ENCODE results near the gene TBC1D14. TPM values are rescaled to one million over a fixed set of nuclear protein-coding genes. Genes with fewer than 3 reads are reported as not detected.

Gene TBC1D14
- total RNA-seq, 4 donors from 2014 or later: 39.8 to 47.0 (median 46.0) TPM

- DNase-seq: no peak
- Histone ChIP-seq H3K36me3 (peaks cover 29 to 40% of the 10 kb centered on the region in 2 donors), H3K9me3 (no peaks in the 10 kb centered on the region), H3K27me3 (no peaks in the 10 kb centered on the region), H3K4me3 (replicated peaks in 1 of 3) (no peak overlapping the region), H3K27ac (no peak overlapping the region), H3K4me1 (peaks cover 10 to 18% of the 10 kb centered on the region in 2 donors)
- TF ChIP-seq POLR2A (IDR thresholded peaks at IDR 0.05): no peak
- TF ChIP-seq CTCF (IDR thresholded peaks at IDR 0.05): no peak
- intact Hi-C loops (cut with DNase I): no loop called here
- 87 to 93% methylated on average over 5 to 10 of the region's 10 CpGs for WGBS, 2 donors
Measured at GRCh38 chr4:7055990-7056325, 146.3 kb downstream of the TBC1D14 start.

- 92% methylated on average over 3 of the region's 3 CpGs for WGBS, 2 donors
- Histone ChIP-seq H3K36me3 (peaks cover 51 to 60% of the 10 kb centered on the region in 2 donors), H3K4me3 (replicated peaks in 1 of 3) (no peak overlapping the region), H3K9me3 (no peaks in the 10 kb centered on the region), H3K27ac (no peak overlapping the region), H3K4me1 (no peaks in the 10 kb centered on the region), H3K27me3 (no peaks in the 10 kb centered on the region)
- intact Hi-C loops (cut with DNase I): no loop called here
- DNase-seq: no peak
- TF ChIP-seq CTCF (IDR thresholded peaks at IDR 0.05) (no peak), POLR2A (IDR thresholded peaks at IDR 0.05) (no peak)
Measured at GRCh38 chr4:7058792-7059191, 149.2 kb downstream of the TBC1D14 start.

- Histone ChIP-seq H3K4me1 (no peaks in the 10 kb centered on the region), H3K27ac (no peak overlapping the region), H3K9me3 (no peaks in the 10 kb centered on the region), H3K36me3 (peaks cover 49 to 54% of the 10 kb centered on the region in 2 donors), H3K27me3 (no peaks in the 10 kb centered on the region), H3K4me3 (replicated peaks in 1 of 3) (no peak overlapping the region)
- no peak for DNase-seq
- 92 to 95% methylated on average over 11 of the region's 11 CpGs for WGBS, 2 donors
- intact Hi-C loops (cut with DNase I): no loop called here
- no peak for TF ChIP-seq POLR2A (IDR thresholded peaks at IDR 0.05)
Measured at GRCh38 chr4:7059662-7060061, 150.0 kb downstream of the TBC1D14 start.

GRCh38 chr4:7060346-7061150, 150.9 kb downstream of the TBC1D14 start:
- no peak for DNase-seq
- H3K36me3 ChIP-seq: peaks cover 41 to 47% of the 10 kb centered on the region in 2 donors
- TF ChIP-seq POLR2A (IDR thresholded peaks at IDR 0.05) (no peak), CTCF (IDR thresholded peaks at IDR 0.05) (no peak)
- no peak overlapping the region for H3K27ac ChIP-seq
- H3K9me3 ChIP-seq: no peaks in the 10 kb centered on the region
- no peaks in the 10 kb centered on the region for H3K27me3 ChIP-seq
- WGBS, 2 donors: 94% methylated on average over 20 of the region's 20 CpGs
- no peak overlapping the region for H3K4me3 ChIP-seq (replicated peaks in 1 of 3)
- intact Hi-C loops (cut with DNase I): no loop called here
- H3K4me1 ChIP-seq: no peaks in the 10 kb centered on the region

- peaks cover 7 to 8% of the 10 kb centered on the region in 2 donors for H3K4me1 ChIP-seq
- WGBS, 2 donors: 92 to 95% methylated on average over 6 of the region's 6 CpGs
- no peaks in the 10 kb centered on the region for H3K27me3 ChIP-seq
- intact Hi-C loops (cut with DNase I): no loop called here
- no peaks in the 10 kb centered on the region for H3K9me3 ChIP-seq
- peaks cover 34 to 41% of the 10 kb centered on the region in 2 donors for H3K36me3 ChIP-seq
- no peak overlapping the region for H3K27ac ChIP-seq
- no peak for DNase-seq
- TF ChIP-seq POLR2A (IDR thresholded peaks at IDR 0.05) (no peak), CTCF (IDR thresholded peaks at IDR 0.05) (no peak)
- H3K4me3 ChIP-seq (replicated peaks in 1 of 3): no peak overlapping the region
Measured at GRCh38 chr4:7061815-7062214, 152.2 kb downstream of the TBC1D14 start.
